Amniotic stem cell (primary cell): ENCODE results near the gene NCAPG2.
A peak's percentile ranks its signal among the peaks of the same experiment; 100 is the strongest.

Source experiments
- DNase-seq: peaks from one replicate; lab custom pipeline; 2025; lab: John Stamatoyannopoulos, UW

Gene NCAPG2

GRCh38 chr7:158595068-158595467, 109.5 kb downstream of the NCAPG2 start:
- DNase-seq, result no peak

GRCh38 chr7:158592541-158592940, 112.1 kb downstream of the NCAPG2 start:
- no peak for DNase-seq

DNA sequence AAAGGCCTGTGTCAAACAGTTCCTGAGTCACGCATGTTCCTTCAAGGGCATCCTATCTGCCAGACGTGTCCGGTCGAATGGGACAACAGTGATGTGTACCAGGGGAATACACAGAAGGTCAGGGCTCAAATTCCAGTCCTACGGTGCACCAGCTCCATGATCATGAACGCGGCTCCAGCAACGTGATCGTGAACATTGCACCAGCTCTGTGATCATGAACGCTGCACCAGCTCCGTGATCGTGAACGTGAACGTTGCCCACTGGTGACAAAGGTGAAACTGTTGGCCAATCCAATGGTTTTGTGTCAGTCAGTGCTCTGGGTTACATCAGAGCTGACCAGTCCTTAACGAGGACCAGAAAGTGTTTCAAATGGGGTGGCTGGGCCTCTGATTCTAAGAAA, 112.7 kb downstream of the NCAPG2 start:
- no peak for DNase-seq

- DNase-seq, result no peak
Measured at GRCh38 chr7:158590181-158590530, 114.4 kb downstream of the NCAPG2 start.

DNA sequence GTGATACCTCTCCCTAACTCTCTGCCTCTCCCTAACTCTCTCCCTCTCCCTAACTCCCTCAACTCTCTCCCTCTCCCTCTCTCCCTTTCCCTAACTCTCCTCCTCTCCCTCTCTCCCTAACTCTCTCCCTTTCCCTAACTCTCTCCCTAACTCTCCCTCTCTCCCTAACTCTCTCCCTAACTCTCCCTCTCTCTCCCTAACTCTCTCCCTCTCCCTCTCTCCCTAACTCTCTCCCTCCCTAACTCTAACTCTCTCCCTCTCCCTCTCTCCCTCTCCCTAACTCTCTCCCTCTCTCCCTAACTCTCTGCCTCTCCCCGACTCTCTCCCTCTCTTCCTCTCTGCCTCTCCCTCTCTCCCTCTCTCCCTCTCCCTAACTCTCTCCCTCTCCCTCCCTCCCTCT, 115.0 kb downstream of the NCAPG2 start:
- DNase-seq, result no peak

- DNase-seq, result no peak
Measured at GRCh38 chr7:158588878-158589442, 115.6 kb downstream of the NCAPG2 start.

GRCh38 chr7:158588085-158588877, 116.3 kb downstream of the NCAPG2 start:
- DNase-seq, result no peak

GRCh38 chr7:158587162-158588084, 117.2 kb downstream of the NCAPG2 start, which contains the start of gene PTPRN2:
PTPRN2 (minus strand) TSS chr7:158587823.
- DNase-seq, result peak; percentile 44

DNA sequence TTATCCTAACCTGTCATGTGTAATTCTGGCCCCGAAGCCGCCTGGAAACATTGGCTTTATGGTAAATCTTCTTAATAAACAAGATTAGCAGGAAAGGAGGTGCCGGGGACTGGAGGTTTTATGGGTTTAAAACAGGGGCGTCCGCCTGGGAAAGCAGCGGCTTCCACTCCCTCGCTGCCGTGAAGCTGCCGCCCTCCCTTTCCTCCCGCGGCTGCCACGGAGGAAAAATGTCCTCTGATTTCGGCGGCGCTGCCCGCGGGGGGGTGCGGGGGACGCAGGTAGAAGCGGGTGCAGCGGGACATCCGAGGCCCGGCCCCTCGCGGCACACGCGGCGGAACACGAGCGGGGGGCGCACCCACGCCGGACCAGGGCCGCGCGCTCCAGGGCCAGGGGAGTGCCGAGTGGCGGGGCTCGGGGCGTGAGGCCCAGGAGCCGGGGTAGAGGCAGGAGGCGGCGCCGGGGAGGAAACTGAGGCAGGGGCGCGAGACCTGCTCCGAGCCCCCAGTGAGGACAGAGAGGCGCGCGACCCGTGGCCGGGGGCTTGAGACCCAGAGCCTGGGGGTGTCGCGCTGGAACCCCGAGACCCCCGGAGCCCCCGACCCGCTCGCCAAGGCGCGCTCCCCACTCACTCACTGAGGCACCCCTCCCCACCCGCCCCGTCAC, 118.0 kb downstream of the NCAPG2 start:
- DNase-seq, result no peak

- DNase-seq, result no peak
Measured at GRCh38 chr7:158585721-158586498, 118.7 kb downstream of the NCAPG2 start.

- no peak for DNase-seq
Measured at GRCh38 chr7:158584407-158584806, 120.2 kb downstream of the NCAPG2 start.

- DNase-seq, result no peak
Measured at GRCh38 chr7:158583810-158584209, 120.8 kb downstream of the NCAPG2 start.

DNA sequence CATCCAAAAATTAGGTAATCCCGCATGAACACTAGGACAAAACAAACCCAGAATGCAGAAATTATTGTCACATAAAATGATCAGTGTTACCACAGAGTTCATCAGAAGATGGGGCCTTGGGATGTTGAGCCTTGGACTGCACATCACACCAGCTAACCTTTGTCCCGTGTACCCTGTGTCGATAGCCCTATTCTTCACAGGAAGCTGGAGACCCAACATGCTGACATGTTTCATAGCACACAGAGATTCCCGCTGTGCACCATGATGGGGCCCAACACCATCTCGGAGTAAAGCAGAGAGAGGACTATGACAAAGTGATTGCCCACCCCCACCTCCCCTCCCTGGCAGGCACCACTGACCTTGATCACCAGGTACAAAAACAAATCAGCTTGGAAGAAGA, 121.5 kb downstream of the NCAPG2 start:
- no peak for DNase-seq

- no peak for DNase-seq
Measured at GRCh38 chr7:158582089-158582456, 122.5 kb downstream of the NCAPG2 start.

DNA sequence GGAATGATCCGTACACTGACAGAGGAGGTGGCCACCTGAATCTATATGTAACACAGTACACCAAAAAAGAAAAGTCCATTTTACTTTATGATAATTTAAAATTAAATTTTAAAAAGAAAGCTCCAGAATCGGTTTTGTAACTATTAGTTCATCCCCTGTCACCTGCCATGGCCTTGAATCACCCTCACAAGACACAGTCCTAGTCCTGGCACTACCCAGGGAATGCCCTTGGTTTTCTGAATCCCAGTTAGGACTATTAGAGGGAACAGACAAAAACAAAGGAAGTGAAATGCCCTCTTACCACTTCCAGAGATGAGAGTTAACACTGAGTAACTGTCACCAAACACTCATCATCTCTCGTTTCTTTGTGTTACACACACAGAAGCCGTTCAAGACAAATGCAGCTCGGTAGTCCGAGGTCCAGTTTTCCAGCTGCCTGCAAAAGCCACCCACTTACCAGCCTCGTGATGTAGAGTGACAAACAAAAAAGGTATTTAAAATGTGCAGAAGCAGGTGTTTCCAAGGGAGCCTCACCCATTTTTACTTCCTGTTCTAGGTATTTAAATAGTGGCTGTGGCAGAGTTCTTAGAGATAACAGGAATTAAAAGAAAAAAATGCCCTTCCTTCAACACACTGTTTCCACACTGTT, 123.0 kb downstream of the NCAPG2 start:
- DNase-seq, result no peak
